Psoas muscle (tissue), 8 donors: ENCODE results near the gene SDHA. TPM values are rescaled to one million over a fixed set of nuclear protein-coding genes. Genes with fewer than 3 reads are reported as not detected.
A peak's percentile ranks its signal among the peaks of the same experiment; 100 is the strongest.
"Not testable (repeated sequence)": the region's sequence is repeated elsewhere in the genome, so short reads cannot be mapped to it uniquely, and the experiment has no call there.

Experiments used
- ATAC-seq, 4 donors: fragments of 200-7000 bp; cut with Tn5 transposase; one replicate each; pipeline ENCODE4 v1.9.1; 2020; ENCODE audit warnings: moderate library complexity in 3 of 4, mild to moderate bottlenecking in 2 of 4
- DNase-seq, 2 donors: peaks; one replicate each; pipeline ENCODE4 v3.0.0-alpha.2; 2020
- H3K27ac ChIP-seq: fragments of 200-600 bp; one replicate; pipeline ENCODE4 v1.8.0; 2022
- H3K27me3 ChIP-seq, 3 donors: fragments of 200-600 bp in 1 of 3; one replicate each; pipeline versions ENCODE4 v1.6.1 to v1.8.0; 2013 to 2022; ENCODE audit warnings: low read length in 2 of 3, mild to moderate bottlenecking in 2 of 3, moderate library complexity in 1 of 3; ENCODE audit not compliant: insufficient read depth in 3 of 3
- H3K36me3 ChIP-seq, 2 donors: fragments of 200-600 bp in 1 of 2; one replicate each; pipeline versions ENCODE4 v1.6.1 to v1.8.0; 2013 to 2022; ENCODE audit warnings: low read depth in 1 of 2, mild to moderate bottlenecking in 1 of 2, moderate library complexity in 1 of 2; ENCODE audit not compliant: insufficient read depth in 1 of 2
- H3K4me1 ChIP-seq: fragments of 200-600 bp; one replicate; pipeline ENCODE4 v1.8.0; 2022
- H3K4me3 ChIP-seq: fragments of 200-600 bp; one replicate; pipeline ENCODE4 v1.8.0; 2022; ENCODE audit warnings: mild to moderate bottlenecking
- H3K9me3 ChIP-seq: fragments of 200-600 bp; one replicate; pipeline ENCODE4 v1.8.0; 2022
- WGBS, 3 donors: extraction: QIAGEN DNeasy Blood & Tissue Kit; methylation state at CpG; one replicate each; pipeline versions ENCODE4 v1.1.6 to v1.1.7; 2013; 5-methylcytosine and 5-hydroxymethylcytosine counted together
- intact Hi-C, 2 donors: fragments of 100-400 bp; cut with DNase I; formaldehyde crosslinking; loops; one replicate each; pipeline versions ENCODE4 v1.11.0 to v1.14.2; 2022
- polyA plus RNA-seq, 3 donors: library from polyadenylated mRNA; stranded (reverse); fragments of 200-250 nt; gene quantifications; one replicate each; pipeline ENCODE4 v1.2.3, GENCODE V29; 2013
- total RNA-seq, 4 donors: library from RNA; stranded (reverse); fragmentation: NEBNext Ultra II Directional in 2 of 4; extraction: Animal tissue kit (Norgen Biotek cat#: 25700) in 2 of 4; gene quantifications; one replicate each; pipeline versions ENCODE4 v1.2.1 to v1.2.4, GENCODE V29; 2021 to 2023
- TF ChIP-seq, protein P1 (sequence below): fragments of 200-600 bp; IDR thresholded peaks from one replicate; pipeline ENCODE4 v1.8.0; 2022; ENCODE audit warnings: antibody characterized with exemption
- donor health status: healthy with polysubstance abuse.
- donor health status: DM: no; HTN: no; CAD: no; lungs with moderate emphysema.
- donor health status: Bipolar disorder and iron deficiency.
- donor health status: healthy.
- donor health status: DM: yes; HTN: yes; CAD: no.
- donor health status: DM: no; HTN: no; CAD: no.
- donor health status: DM: no; HTN: no; CAD: no.
- donor health status: DM: yes; HTN: yes; CAD: no.

The SDHA gene
- total and polyA plus RNA-seq, 7 donors, result 160 to 363 (median 269) TPM

GRCh38 chr5:256347-256746 is 38.2 kb downstream of the SDHA start:
- H3K4me1 ChIP-seq, H3K4me3 ChIP-seq, H3K27me3 ChIP-seq, DNase-seq, H3K27ac ChIP-seq, H3K9me3 ChIP-seq, intact Hi-C loops: not testable (repeated sequence)
- peaks cover 2 to 60% of the 10 kb centered on the region in 2 donors for H3K36me3 ChIP-seq
- peak in 3 of 4 donors; percentile 26 to 65 (median 57) for ATAC-seq
- 75 to 84% (median 80%) methylated on average over 8 of the region's 8 CpGs for WGBS, 3 donors

- 74 to 92% (median 92%) methylated on average over 13 of the region's 13 CpGs for WGBS, 3 donors
- H3K4me3 ChIP-seq, result no peak overlapping the region
- TF ChIP-seq, protein P1, sequence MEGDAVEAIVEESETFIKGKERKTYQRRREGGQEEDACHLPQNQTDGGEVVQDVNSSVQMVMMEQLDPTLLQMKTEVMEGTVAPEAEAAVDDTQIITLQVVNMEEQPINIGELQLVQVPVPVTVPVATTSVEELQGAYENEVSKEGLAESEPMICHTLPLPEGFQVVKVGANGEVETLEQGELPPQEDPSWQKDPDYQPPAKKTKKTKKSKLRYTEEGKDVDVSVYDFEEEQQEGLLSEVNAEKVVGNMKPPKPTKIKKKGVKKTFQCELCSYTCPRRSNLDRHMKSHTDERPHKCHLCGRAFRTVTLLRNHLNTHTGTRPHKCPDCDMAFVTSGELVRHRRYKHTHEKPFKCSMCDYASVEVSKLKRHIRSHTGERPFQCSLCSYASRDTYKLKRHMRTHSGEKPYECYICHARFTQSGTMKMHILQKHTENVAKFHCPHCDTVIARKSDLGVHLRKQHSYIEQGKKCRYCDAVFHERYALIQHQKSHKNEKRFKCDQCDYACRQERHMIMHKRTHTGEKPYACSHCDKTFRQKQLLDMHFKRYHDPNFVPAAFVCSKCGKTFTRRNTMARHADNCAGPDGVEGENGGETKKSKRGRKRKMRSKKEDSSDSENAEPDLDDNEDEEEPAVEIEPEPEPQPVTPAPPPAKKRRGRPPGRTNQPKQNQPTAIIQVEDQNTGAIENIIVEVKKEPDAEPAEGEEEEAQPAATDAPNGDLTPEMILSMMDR, result no peak
- no peak overlapping the region for H3K27ac ChIP-seq
- H3K9me3 ChIP-seq, result no peaks in the 10 kb centered on the region
- no peaks in the 10 kb centered on the region for H3K27me3 ChIP-seq
- ATAC-seq, result peak in 1 of 4 donors; percentile 51
- intact Hi-C loops, result no loop called here
- DNase-seq, result no peak
- peaks cover 2 to 52% of the 10 kb centered on the region in 2 donors for H3K36me3 ChIP-seq
- no peaks in the 10 kb centered on the region for H3K4me1 ChIP-seq
Measured at GRCh38 chr5:257148-257547, 39.0 kb downstream of the SDHA start.

- DNase-seq, intact Hi-C loops, H3K27ac ChIP-seq, H3K4me1 ChIP-seq, H3K27me3 ChIP-seq, H3K4me3 ChIP-seq, H3K9me3 ChIP-seq: not testable (repeated sequence)
- WGBS, 3 donors, result 60 to 72% (median 61%) methylated on average over 9 of the region's 9 CpGs
- ATAC-seq, result peak in 2 of 4 donors; percentile 67 to 78
- H3K36me3 ChIP-seq, result peaks cover 3 to 55% of the 10 kb centered on the region in 2 donors
Measured at GRCh38 chr5:263275-263974, 45.3 kb downstream of the SDHA start.

GRCh38 chr5:264338-264737 is 46.2 kb downstream of the SDHA start:
- no peak overlapping the region for H3K27ac ChIP-seq
- no peaks in the 10 kb centered on the region for H3K4me1 ChIP-seq
- ATAC-seq (peak in 1 of 4 donors; percentile 23), DNase-seq (no peak)
- intact Hi-C loops, result no loop called here
- H3K27me3 ChIP-seq, result no peaks in the 10 kb centered on the region
- TF ChIP-seq, protein P1, result no peak
- H3K4me3 ChIP-seq, result no peak overlapping the region
- WGBS, 3 donors, result 69 to 92% (median 80%) methylated on average over 10 of the region's 10 CpGs
- peaks cover 3 to 58% of the 10 kb centered on the region in 2 donors for H3K36me3 ChIP-seq
- H3K9me3 ChIP-seq, result no peaks in the 10 kb centered on the region

DNA sequence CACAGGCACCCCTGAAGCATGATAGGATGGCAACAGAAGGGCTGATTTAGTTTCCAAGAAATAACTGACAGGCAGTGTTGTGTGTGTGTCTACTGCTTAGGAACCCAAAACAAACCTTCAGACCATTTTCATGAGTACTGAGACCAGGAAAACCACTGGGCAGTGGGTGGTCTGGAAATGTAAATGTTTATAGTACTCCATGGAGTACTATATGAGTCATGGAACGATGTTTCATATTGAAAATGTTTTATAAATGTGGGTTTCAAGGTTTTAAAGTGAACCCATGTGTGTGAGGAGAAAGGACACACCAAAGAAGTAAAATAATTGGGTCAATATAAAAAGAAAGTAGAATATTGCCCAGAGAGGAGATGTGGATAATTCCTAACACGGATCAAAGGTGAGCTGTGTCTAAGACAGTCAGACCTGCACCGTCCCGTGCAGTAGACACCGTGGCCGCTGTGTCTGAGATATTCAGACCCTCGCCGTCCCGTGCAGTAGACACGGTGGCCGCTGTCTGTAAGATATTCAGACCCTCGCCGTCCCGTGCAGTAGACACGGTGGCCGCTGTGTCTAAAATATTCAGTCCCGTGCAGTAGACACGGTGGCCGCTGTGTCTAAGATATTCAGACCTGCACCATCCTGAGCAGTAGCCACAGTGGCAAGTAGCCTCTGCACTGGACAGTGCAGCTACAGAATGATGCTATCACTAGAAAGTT is 48.3 kb downstream of the SDHA start:
- intact Hi-C loops, DNase-seq, ATAC-seq, H3K27ac ChIP-seq, H3K4me1 ChIP-seq, H3K9me3 ChIP-seq, H3K27me3 ChIP-seq, H3K4me3 ChIP-seq: not testable (repeated sequence)
- H3K36me3 ChIP-seq, result peaks cover 3 to 60% of the 10 kb centered on the region in 2 donors
- 78 to 94% (median 82%) methylated on average over 19 of the region's 19 CpGs for WGBS, 3 donors

GRCh38 chr5:267716-268115 is 49.6 kb downstream of the SDHA start:
- WGBS, 3 donors, result 46 to 83% (median 73%) methylated on average over 1 of the region's 1 CpG
- no peak overlapping the region for H3K4me3 ChIP-seq
- peaks cover 3 to 54% of the 10 kb centered on the region in 2 donors for H3K36me3 ChIP-seq
- no peak overlapping the region for H3K27ac ChIP-seq
- ATAC-seq, result no peak
- no peak for DNase-seq
- H3K27me3 ChIP-seq, result no peaks in the 10 kb centered on the region
- no peaks in the 10 kb centered on the region for H3K4me1 ChIP-seq
- intact Hi-C loops, result no loop called here
- TF ChIP-seq, protein P1, result no peak
- no peaks in the 10 kb centered on the region for H3K9me3 ChIP-seq
